OCI-LY3 (cell line): Measurements from ENCODE around the gene DRC3.

ENCODE experiments used
- H2AFZ ChIP-seq: fragments of 200-600, 300-600 bp; shearing (Covaris generic); 2 replicates; pipeline ENCODE4 v1.6.0; 2014; ENCODE audit warnings: antibody characterized with exemption, low read depth, low read length
- H3K27ac ChIP-seq: fragments of 200-600, 300-600 bp; sonication (generic); 2 replicates; pipeline ENCODE4 v1.5.1; 2014; ENCODE audit warnings: mild to moderate bottlenecking, low read length, moderate library complexity, mixed read lengths
- H3K27me3 ChIP-seq: fragments of 200-600, 300-600 bp; sonication (generic); 2 replicates; pipeline ENCODE4 v1.6.1; 2014; ENCODE audit warnings: low read depth, low read length, mixed read lengths
- H3K36me3 ChIP-seq: fragments of 200-600, 300-600 bp; sonication (generic); replicated peaks from 2 replicates; pipeline ENCODE3; 2014; ENCODE audit warnings: low read depth, low read length, mixed read lengths
- H3K4me1 ChIP-seq: fragments of 300-600, 200-600 bp; sonication (generic); 2 replicates; pipeline ENCODE4 v1.6.1; 2014; ENCODE audit warnings: low read length, mixed read lengths
- H3K4me2 ChIP-seq: fragments of 200-600, 300-600 bp; sonication (generic); 2 replicates; pipeline ENCODE4 v1.6.1; 2014; ENCODE audit warnings: low read length, mixed read lengths
- H3K4me3 ChIP-seq: fragments of 300-600, 200-600 bp; sonication (generic); 2 replicates; pipeline ENCODE4 v1.5.1; 2014; ENCODE audit warnings: antibody characterized with exemption, mild to moderate bottlenecking, low read length, moderate library complexity
- H3K79me2 ChIP-seq: fragments of 300-600, 200-600 bp; shearing (Covaris generic); 2 replicates; pipeline ENCODE4 v1.6.1; 2014; ENCODE audit warnings: mild to moderate bottlenecking, low read length, mixed read lengths
- H3K9ac ChIP-seq: fragments of 300-600, 200-600 bp; shearing (Covaris generic); 2 replicates; pipeline ENCODE4 v1.6.0; 2014; ENCODE audit warnings: mild to moderate bottlenecking, low read length, moderate library complexity
- H3K9me3 ChIP-seq: fragments of 200-600, 300-600 bp; shearing (Covaris generic); 2 replicates; pipeline ENCODE4 v1.6.1; 2014; ENCODE audit warnings: low read length, mixed read lengths; ENCODE audit not compliant: insufficient read depth
- H4K20me1 ChIP-seq: fragments of 200-600, 300-600 bp; sonication (generic); 2 replicates; pipeline ENCODE4 v1.6.1; 2016; ENCODE audit warnings: low read length, mixed read lengths; ENCODE audit not compliant: insufficient read depth
- EZH2phosphoT487 ChIP-seq: fragments of 200-600 bp; shearing (Covaris generic); IDR thresholded peaks from 2 replicates; pipeline ENCODE4 v1.6.1; 2018; ENCODE audit warnings: antibody characterized with exemption, mixed run types, low read depth
- TF ChIP-seq, protein P1 (sequence below): fragments of 200-600, 300-600 bp; sonication (generic); IDR thresholded peaks from 2 replicates; pipeline ENCODE4 v1.5.1; 2014; ENCODE audit warnings: antibody characterized with exemption, low read length, low read depth

DRC3 gene

DNA sequence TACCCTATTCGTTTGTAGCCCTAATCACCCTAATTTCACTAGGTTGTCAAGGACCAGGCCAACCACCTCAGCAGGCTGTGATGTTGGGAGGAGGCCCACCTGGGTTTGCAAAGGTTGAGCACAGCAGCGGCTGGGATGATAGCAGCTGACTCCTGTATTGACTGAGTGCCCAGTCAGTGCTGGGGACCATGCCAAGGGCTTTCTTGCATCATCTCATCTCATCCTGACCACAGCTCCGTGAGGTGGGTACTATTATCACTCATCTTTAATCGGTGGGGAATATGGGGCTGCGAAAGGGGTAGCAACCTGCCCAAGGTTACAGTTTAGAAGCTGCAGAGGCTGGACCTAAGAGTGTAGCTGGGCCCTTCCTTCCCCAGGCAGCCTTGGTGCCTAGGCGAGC lies 54.6 kb downstream of the DRC3 start:
- Histone ChIP-seq H2AFZ (no peak overlapping the region), H3K27me3 (no peaks in the 10 kb centered on the region), H3K4me1 (no peaks in the 10 kb centered on the region), H3K4me3 (no peak overlapping the region), H3K9me3 (no peaks in the 10 kb centered on the region), H3K79me2 (no peaks in the 10 kb centered on the region), H3K27ac (no peak overlapping the region), H3K9ac (no peak overlapping the region), H3K36me3 (no peaks in the 10 kb centered on the region), H3K4me2 (no peak overlapping the region), H4K20me1 (no peaks in the 10 kb centered on the region)
- TF ChIP-seq, protein P1, sequence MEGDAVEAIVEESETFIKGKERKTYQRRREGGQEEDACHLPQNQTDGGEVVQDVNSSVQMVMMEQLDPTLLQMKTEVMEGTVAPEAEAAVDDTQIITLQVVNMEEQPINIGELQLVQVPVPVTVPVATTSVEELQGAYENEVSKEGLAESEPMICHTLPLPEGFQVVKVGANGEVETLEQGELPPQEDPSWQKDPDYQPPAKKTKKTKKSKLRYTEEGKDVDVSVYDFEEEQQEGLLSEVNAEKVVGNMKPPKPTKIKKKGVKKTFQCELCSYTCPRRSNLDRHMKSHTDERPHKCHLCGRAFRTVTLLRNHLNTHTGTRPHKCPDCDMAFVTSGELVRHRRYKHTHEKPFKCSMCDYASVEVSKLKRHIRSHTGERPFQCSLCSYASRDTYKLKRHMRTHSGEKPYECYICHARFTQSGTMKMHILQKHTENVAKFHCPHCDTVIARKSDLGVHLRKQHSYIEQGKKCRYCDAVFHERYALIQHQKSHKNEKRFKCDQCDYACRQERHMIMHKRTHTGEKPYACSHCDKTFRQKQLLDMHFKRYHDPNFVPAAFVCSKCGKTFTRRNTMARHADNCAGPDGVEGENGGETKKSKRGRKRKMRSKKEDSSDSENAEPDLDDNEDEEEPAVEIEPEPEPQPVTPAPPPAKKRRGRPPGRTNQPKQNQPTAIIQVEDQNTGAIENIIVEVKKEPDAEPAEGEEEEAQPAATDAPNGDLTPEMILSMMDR = no peak
- TF ChIP-seq EZH2phosphoT487 = no peak

DNA sequence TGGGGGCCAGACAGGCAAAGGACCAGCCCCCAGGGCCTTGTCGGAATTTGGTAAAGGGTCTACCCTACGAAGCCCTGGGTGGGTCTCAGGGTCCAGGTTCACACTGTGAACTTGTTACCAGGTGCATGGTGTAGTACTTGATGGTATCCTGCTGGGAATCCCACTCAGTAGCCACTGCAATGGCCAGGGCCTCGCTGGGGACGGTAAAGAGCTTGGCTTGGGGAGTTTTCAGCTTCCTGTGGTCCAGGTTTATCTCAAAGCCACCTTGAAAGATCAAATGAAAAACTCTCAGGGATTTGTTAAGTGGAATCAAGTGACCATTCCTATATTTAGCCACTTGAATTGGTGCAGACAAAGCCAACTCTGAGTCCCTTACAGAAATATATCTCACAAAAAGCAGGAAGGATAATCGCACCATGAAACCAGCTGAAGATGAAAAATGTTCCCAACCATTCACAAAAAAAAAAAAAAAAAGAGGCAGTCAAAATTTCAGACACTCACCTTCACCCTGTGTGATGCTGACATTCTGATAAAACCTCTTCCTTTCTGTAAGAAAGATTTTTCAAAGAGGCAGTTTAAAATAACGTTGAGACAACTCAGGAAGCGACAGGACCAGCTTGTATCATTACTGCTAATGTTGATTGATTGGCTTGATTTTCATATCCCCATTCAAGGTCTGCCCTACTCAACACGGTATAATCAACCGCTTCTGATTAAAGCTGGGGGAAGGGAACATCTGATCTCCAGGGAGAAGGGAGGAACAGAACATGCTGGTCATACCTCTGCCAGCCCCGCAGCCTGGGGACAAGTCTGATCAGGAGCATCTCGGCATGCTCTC lies 55.7 kb downstream of the DRC3 start:
- Histone ChIP-seq H3K9ac (no peak overlapping the region), H4K20me1 (no peaks in the 10 kb centered on the region), H3K27ac (no peak overlapping the region), H2AFZ (no peak overlapping the region), H3K4me3 (no peak overlapping the region), H3K4me2 (no peak overlapping the region), H3K4me1 (no peaks in the 10 kb centered on the region), H3K9me3 (no peaks in the 10 kb centered on the region), H3K27me3 (no peaks in the 10 kb centered on the region), H3K79me2 (peaks cover 4% of the 10 kb centered on the region; the same call in 1 of the 2 replicates), H3K36me3 (no peaks in the 10 kb centered on the region)
- TF ChIP-seq, protein P1 = no peak
- TF ChIP-seq EZH2phosphoT487 = no peak

DNA sequence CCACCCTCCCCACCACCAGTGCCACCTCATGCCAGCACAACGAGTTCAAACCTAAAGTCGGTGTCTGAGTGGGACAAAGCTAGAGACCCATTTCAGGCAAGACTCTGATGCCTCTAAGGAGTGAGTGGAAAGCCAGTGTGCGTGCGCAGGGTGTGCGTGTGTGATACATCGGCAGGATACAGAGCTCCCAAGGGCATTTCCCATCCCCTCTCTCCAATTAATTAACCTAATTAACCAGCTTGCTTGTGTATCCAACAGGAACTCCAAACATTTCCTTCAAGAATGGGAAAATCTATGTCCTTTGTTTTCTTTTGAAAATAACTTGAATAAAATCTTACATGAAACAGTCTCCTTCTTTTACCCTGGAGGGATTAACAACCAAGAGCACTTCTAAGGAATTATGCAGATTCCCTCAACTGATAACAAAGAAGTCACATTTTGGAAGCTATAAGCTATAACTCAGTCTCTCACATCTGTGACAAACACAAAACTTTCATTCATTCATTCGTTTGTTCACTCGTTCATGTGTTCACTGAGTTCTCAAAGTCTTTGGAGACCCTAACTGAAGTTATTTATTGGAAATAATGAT lies 56.4 kb downstream of the DRC3 start:
- no peak overlapping the region for H3K9ac ChIP-seq
- H3K36me3 ChIP-seq = no peaks in the 10 kb centered on the region
- H2AFZ ChIP-seq = no peak overlapping the region
- H3K4me3 ChIP-seq = no peak overlapping the region
- H3K27ac ChIP-seq = no peak overlapping the region
- H3K4me2 ChIP-seq = no peak overlapping the region
- H3K27me3 ChIP-seq = no peaks in the 10 kb centered on the region
- H3K4me1 ChIP-seq = no peaks in the 10 kb centered on the region
- H3K9me3 ChIP-seq = no peaks in the 10 kb centered on the region
- H3K79me2 ChIP-seq = peaks cover 5% of the 10 kb centered on the region; the same call in 1 of the 2 replicates
- H4K20me1 ChIP-seq = no peaks in the 10 kb centered on the region
- TF ChIP-seq, protein P1 = no peak
- TF ChIP-seq EZH2phosphoT487 = no peak

DNA sequence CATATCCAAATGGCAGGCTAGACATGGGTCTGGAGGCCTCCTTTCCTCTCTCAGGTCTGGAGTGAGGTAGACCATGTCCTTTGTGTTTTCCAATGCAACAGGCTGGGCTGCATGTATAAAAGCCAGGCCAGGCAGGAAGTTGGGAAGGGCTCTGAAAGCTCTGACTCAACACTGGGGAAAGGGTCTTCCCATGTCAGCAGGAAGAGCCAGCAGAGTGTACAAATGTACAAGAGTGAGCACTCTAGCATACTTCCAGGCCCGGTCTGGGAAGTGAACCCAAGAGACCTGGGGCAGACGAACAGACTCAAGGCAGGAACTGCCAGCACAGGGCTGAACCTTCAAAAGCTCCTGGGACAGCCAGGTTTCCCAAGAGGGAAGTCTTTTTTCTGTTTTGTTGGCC lies 59.3 kb downstream of the DRC3 start:
- Histone ChIP-seq H3K4me2 (no peak overlapping the region), H3K9me3 (no peaks in the 10 kb centered on the region), H3K4me1 (no peaks in the 10 kb centered on the region), H3K27me3 (no peaks in the 10 kb centered on the region), H4K20me1 (no peaks in the 10 kb centered on the region), H3K36me3 (no peaks in the 10 kb centered on the region), H3K79me2 (peaks cover 6% of the 10 kb centered on the region; the same call in 1 of the 2 replicates), H3K9ac (no peak overlapping the region), H3K27ac (no peak overlapping the region), H3K4me3 (no peak overlapping the region), H2AFZ (no peak overlapping the region)
- TF ChIP-seq EZH2phosphoT487 = no peak
- TF ChIP-seq, protein P1 = no peak
